GM18870 (cell line): ENCODE measurements around the gene ACER3.
"Not testable (repeated sequence)": the region's sequence is repeated elsewhere in the genome, so short reads cannot be mapped to it uniquely, and the experiment has no call there.

Experiments used
- ATAC-seq: cut with Tn5 transposase; IDR thresholded peaks from one replicate; pipeline ENCODE4 v1.9.1; 2021; ENCODE audit warnings: moderate library complexity; ENCODE audit not compliant: unreplicated experiment

The ACER3 gene

DNA sequence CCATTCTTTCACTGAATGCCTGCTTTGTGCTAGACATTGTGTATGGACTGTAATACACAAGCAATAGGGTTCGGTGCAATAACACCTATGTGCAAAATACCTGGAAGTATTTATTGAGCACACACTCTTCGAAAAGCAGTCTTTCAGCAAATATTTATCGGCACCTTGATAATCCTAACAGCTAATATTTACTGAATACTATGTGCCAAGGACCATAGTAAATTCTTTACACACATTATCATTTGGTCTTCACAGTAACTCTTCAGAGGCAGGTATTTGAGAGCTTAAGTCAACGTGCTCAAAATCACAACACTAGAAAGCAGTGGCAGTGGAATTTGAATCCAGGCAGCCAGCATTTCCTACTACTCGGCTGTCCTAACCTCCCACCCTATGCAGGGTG lies 175.7 kb downstream of the ACER3 start:
- no peak for ATAC-seq

DNA sequence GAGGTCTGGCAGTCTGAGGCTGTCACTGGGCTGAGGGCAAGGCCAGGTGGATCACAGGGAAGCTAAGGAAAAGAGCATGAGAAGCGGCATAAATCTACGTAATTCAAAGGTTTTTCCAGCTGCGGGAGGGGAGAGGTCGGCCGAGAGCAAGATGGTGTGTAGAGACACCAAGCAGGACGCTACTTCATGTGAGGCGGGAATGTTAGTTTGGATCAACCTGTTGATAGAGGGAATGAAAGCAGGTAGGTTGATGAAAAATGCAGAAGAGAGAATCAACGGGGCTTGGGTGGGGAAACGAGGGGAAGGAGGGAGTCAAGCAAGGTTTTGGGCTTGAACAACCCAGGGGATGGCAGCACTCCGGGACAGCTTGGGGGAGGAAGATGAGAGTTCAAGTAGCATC lies 176.3 kb downstream of the ACER3 start:
- no peak for ATAC-seq

DNA sequence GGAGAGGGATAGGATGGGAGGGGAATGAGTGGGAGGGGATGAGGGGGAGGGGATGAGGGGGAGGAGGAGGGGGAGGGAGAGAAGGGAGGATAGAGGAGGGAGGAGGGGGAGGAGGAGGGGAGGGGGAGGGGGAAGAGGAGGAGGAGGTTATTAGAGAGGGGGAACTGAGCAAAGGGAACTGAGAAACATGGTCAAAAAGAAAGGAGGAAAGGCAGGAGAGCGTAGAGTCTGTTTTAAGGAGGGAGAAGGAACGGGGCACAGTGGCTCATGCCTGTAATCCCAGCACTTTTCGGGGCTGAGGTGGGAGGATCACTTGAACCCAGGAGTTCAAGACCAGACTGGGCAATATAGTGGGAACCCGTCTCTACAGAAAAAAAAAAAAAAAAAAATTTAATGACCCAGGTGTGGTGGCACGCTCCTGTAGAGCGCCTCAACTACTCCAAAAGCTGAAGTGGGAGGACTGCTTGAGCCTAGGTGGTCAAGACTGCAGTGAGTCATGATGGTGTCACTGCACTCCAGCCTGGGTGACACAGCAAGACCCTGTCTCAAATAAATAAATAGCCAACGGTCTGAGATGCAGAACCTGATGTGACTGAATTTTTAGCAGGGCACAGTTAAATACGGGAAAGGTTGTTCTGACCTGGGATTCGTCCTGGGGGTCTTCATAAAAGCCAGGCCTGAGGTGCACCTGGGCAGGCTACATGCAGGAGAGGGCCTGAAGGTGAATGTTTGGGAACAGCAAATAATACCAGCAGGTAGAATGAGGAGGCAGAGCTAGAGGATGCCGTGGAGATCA lies 177.5 kb downstream of the ACER3 start:
- no peak for ATAC-seq

DNA sequence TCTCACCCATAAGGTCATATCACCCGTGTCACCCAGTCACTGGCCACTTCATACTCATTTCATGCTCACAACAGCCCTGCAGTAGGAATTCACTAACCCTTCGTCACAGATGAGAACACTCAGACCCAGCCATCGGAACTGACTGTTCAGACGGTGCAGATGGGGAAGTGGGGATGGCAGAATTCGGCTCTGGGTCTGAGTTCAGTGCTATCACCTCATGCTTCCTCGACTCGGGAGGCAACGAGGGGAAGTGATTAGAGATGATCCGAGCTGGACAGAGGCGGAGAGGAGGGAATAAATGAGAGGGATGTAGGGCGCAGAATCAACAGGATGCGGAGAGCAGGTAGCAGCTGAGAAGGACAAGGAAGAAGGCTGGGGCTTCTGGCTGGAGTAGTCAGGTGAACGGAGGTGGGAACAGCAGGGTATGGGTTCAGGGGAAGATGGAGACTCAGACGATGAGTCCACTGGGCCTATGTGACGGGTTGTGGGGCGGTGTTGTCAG lies 178.2 kb downstream of the ACER3 start:
- ATAC-seq, result no peak

DNA sequence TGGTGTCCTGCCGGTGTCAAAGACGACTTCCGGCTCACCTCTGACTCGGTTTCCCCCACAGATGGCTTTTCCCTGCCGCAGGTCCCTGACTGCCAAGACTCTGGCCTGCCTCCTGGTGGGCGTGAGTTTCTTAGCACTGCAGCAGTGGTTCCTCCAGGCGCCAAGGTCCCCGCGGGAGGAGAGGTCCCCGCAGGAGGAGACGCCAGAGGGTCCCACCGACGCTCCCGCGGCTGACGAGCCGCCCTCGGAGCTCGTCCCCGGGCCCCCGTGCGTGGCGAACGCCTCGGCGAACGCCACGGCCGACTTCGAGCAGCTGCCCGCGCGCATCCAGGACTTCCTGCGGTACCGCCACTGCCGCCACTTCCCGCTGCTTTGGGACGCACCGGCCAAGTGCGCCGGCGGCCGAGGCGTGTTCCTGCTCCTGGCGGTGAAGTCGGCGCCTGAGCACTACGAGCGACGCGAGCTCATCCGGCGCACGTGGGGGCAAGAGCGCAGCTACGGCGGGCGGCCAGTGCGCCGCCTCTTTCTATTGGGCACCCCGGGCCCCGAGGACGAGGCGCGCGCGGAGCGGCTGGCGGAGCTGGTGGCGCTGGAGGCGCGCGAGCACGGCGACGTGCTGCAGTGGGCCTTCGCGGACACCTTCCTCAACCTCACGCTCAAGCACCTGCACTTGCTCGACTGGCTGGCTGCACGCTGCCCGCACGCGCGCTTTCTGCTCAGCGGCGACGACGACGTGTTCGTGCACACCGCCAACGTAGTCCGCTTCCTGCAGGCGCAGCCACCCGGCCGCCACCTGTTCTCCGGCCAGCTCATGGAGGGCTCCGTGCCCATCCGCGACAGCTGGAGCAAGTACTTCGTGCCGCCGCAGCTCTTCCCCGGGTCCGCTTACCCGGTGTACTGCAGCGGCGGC lies 179.0 kb downstream of the ACER3 start:
- ATAC-seq, result no peak

DNA sequence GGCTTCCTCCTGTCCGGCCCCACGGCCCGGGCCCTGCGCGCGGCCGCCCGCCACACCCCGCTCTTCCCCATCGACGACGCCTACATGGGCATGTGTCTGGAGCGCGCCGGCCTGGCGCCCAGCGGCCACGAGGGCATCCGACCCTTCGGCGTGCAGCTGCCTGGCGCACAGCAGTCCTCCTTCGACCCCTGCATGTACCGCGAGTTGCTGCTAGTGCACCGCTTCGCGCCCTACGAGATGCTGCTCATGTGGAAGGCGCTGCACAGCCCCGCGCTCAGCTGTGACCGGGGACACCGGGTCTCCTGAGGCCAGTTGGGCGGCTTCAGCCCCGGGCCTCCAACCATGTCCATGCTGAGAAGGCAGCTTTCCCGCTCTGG lies 179.7 kb downstream of the ACER3 start:
- no peak for ATAC-seq

DNA sequence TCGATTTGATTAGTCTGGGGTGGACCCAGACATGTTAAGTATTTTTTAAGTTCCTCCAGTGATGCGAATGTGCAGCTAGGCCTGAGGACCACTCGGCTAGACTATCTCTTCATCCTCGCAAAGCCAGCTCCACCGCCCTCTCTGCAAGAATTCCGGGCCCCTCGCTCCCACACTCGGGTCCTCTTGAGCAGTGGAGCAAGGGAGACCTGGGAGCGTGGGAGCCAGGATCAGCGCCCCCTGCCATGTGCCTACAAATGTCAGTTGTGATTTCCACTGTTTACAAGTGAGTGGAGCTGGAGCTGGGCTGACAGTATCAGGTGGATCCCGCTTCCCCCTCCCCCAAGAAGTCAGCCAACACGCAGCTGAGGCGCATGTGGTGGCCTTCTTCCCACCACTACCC lies 180.2 kb downstream of the ACER3 start:
- ATAC-seq, result no peak

DNA sequence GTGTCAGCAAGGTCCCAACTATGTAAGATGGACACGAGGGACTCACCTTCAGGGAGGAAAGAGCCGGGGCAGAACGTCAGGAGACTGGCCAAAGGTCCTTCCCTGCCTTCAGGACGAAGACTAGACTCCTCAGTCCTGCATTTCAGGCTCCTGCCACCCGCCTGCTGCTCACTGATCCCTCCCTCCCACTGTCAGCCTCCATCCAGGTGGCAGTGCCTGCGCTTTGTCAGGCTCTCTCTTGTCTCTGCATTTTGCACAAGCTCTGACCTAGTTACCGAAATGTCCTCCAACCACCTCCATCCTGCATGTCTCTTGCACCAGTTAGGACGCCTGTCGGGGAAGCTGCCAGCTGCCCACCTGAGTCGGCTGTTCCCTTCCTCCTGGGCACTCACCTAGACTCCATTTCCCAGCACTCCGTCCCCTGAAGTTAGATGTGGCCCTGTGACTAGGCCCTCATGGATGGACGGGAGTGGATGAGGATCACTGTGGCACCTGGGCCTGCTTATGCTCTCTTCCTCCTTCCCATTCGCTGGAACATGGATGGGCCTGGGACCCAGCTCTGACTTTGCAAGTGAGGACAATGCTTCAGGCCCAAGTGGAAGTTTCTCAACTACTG lies 181.5 kb downstream of the ACER3 start:
- ATAC-seq, result no peak

DNA sequence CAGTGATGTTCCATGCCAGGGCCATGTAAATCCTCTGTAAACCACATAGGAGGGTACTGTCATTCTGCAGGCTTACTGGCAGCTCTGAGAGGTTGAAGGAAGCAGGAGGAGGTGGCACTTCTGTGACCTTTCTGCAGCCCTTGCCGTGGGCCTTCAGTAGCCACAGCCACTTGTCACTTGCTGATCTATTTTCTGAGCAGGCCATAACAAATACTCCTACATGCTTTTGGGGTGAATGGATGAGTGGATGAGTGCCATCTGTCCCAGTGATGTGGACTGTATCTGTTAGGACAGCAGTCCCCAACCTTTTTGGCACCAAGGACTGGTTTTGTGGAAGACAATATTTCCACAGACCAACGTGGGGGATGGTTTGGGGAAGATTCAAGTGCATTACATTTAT lies 183.6 kb downstream of the ACER3 start:
- no peak for ATAC-seq

DNA sequence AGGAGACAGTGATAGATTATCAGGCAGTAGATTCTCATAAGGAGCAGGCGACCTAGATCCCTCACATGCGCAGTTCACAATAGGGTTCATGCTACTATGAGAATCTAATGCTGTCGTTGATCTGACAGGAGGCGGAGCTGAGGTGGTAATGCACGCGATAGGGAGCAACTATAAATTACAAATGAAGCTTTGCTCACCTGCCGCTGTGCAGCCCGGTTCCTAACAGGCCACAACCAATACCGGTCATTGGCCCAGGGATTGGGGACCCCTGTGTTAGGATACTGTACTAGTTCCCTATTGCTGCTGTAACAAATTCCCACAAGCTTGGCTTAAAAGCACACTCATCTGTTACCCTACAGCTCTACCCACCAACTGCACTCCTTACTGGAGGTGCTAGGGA lies 184.2 kb downstream of the ACER3 start:
- ATAC-seq, result no peak

DNA sequence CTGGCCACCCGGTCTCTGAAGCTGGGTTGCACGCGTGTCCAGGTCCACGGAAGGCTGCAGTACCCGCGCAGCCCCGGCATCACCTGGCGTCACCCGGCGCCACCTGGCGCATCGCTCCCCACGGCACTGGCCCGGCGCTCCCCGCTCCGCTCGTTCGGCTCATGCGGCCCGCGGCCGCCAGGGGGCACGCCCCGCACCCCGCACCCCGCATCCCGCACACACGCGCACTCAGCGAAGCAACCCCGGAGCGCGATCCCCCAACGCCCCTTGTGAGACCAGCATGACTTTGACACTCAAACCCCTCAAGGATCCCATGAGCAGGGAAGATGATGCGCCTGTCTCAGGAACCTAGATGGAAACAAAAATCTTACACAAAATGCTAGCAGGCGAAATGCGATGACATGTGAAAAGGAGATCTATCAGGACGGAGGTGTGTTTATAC lies 185.4 kb downstream of the ACER3 start:
- no peak for ATAC-seq

DNA sequence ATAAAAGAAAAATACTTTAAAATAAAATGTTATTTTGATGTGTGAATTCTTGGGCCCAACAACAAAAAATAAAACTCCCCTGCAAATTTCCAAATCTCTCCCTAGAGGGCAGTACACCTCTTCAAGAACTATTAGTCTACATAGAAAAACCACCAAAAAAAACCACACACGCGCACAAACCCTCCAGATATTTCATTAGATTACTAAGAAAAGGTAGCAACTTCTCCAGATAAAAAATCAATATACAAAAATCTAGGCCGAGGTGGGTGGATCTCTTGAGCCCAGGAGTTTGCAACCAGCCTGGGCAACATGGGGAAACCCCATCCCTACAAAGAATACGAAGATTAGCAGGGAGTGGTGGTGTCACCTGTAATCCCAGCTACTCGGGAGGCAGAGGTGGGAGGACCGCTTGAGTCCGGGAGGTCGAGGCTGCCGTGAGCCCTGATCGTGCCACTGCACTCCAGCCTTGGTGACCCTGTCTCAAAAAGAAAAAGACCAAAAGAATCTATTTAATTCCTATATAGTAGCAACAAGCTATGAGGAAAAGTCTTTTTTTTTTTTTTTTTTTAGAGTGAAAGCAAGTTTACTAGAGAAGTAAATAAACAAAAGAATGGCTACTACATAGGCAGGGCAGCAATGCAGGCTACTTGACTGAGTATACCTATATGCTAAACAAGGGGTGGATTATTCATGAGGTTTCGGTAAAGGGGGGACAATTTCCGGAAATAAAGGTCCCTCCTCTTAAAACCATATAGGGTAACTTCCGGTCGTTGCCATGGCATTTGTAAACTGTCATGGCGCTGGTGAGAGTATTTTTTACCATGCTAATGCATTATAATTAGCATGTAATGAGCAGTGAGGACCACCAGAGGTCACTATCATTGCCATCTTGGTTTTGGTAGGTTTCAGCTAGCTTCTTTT lies 186.5 kb downstream of the ACER3 start:
- ATAC-seq, result peak; percentile 78

DNA sequence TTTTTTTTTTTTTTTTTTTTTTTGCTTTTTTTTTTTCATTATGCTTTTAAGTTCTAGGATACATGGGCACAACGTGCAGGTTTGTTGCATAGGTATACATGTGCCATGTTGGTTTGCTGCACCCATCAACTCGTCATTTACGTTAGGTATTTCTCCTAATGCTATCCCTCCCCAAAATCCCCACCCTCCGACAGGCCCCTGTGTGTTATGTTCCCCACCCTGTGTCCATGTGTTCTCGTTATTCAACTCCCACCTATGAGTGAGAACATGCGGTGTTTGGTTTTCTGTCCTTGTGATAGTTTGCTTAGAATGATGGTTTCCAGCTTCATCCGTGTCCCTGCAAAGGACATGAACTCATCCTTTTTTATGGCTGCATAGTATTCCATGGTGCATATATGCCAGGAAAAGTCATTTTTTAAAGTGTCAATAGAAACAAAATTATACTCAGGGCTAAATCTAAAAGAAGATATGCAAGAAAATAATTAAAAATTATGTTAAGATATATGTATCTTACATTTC lies 187.3 kb downstream of the ACER3 start:
- ATAC-seq, result not testable (repeated sequence)

DNA sequence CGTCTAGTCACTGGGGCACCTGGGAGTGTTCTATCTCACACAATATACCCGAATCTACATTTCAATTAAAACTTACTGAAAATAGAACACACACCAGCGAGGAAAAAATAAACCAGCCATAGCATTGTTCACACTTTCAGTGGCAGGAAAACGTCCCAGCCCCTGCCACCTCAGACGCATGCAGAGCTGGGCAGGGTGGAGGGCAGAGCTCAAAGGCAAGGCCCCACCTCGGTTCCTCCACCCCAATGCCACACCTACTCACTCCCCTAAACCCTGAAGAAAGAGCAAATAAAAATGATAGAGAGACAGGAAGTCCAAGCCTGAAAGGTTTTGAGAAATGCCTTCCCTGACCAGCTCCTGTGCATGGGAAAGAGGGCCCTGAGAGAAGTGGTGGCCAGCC lies 188.3 kb downstream of the ACER3 start:
- ATAC-seq, result no peak

DNA sequence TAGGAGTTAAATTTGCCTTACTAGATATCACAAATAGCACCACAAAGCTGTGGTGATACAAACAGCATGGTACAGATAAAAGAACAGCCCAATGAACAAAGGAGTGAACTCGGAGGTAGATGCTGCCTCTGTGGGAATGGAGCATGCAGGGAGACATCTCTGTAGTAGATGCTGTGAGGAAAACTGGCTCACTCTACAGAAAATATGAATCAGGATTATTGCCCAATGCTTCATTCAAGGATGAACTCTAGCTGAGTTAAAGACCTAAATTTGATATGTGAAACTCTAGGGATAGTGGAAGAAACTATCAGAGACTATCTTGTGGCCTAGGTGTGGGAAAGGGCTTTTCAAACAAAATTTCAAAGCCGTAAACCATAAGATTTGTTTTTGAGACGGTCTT lies 190.8 kb downstream of the ACER3 start:
- ATAC-seq, result no peak

DNA sequence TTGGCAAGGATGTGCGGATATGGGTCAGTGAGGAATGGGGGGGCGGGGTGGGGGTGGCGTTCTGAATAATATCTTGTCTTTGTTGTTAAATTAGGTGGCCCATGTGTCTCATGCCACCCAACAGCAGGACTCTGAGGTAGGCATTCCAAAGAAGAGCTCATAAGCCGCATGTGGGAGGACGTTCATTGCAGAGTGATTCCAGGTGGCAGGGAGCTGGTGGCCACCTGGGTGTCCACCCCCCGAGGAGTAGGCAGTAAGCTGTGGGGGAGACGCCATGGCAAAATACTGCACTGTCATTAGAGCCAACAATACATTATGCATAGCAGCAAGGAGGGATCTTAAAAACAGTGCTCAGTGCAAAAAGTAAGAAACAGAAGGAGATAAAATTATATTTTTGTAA lies 191.8 kb downstream of the ACER3 start:
- ATAC-seq, result no peak

DNA sequence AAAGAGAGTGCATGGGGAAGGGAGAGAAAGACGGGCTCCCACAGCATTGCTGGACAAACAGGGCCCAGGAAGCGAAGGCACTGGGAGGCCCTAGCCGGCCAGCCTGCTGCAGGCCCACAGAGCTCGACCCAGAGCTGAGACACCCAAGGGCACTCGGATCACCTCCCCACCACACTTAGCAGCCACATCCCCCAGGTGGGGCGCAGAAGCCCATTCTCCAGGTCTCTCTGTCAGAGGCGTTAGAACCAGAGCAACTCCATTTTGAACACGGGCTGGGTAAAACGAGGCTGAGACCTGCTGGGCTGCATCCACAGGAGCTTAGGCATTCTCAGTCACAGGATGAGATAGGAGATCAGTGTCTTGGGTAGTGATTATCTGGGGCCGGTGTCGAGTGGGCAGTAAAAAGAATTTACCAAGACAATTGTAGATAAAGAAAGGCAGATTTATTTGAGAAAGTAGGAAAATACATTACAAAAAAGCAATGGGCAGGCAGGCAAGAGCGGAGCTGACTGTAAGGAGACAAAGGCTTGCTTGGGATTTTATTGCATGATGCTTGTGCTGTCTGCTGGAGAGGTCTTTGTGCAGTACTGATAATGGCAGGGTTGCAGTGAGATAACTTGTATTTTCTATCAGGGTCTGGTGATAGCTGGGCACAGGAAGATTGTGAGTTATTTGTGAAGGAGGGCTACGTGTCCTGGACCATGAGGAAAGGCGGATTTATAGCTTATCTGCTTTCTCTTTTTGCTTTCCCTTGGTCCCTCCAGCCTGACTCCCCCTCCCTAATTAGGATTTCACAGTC lies 192.7 kb downstream of the ACER3 start:
- ATAC-seq, result no peak

DNA sequence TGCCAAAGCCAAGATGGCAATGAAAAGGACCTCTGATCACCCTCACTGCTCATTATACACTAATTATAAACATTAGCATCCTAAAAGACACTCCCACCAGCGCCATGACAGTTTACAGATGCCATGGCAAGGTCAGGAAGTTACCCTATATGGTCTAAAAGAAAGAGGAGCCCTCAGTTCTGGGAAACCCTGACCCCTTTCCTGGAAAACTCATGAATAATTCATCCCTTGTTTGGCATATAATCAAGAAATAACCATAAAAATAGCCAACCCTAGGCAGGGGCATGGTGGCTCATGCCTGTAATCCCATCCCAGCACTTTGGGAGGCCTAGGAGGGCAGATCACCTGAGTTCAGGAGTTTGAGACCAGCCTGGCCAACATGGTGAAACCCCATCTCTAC lies 193.4 kb downstream of the ACER3 start:
- ATAC-seq, result no peak

DNA sequence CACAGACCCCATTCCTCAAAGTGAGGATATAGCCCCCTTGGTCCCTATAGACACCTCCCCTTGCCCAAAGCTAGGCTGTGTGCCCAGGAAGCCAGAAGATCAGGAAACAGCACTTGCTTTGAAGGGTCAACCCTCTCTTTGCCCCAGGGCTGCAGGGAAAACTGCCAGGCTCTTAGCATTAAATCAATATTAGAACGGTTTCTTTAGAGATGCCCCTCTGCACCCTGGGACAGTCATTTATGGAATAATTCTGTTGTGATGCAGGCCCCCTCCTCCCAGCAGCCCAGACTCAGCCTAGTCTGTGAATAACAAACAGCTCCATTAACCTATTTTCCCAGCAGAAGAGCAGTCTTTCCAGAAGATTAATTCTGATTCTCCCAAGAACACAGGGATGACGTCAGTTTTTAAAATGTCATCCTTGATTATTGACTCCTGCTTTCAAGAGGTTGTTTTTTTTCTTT lies 194.4 kb downstream of the ACER3 start:
- ATAC-seq, result no peak
